Bronchial epithelial cell (primary cell): Measurements from ENCODE around the gene LRRIQ3. TPM values are rescaled to one million over a fixed set of nuclear protein-coding genes. Genes with fewer than 3 reads are reported as not detected.
A peak's percentile ranks its signal among the peaks of the same experiment; 100 is the strongest.
"Not testable (repeated sequence)": the region's sequence is repeated elsewhere in the genome, so short reads cannot be mapped to it uniquely, and the experiment has no call there.

Experiments used
- DNase-seq: peaks from one replicate; pipeline ENCODE4 v3.0.0-alpha.2; 2010; ENCODE audit warnings: low read depth
- FAIRE-seq: peaks from 2 replicates; lab custom pipeline; 2011; peaks lifted over from hg19 to GRCh38; lab: Jason Lieb, UNC
- H3K27me3 ChIP-seq: 2 replicates; pipeline ENCODE4 v1.5.1; 2011; ENCODE audit warnings: low read length; ENCODE audit not compliant: control insufficient read depth, insufficient read depth
- H3K36me3 ChIP-seq: 2 replicates; pipeline ENCODE4 v1.5.1; 2011; ENCODE audit warnings: low read length; ENCODE audit not compliant: control insufficient read depth, insufficient read depth
- H3K4me3 ChIP-seq: 2 replicates; pipeline ENCODE4 v1.5.1; 2011; ENCODE audit warnings: mild to moderate bottlenecking, low read depth, low read length, control low read depth
- total RNA-seq: library from RNA; depleted of rRNA; stranded (reverse); fragments of >200 nt; gene quantifications from 2 replicates; pipeline ENCODE4 v1.2.1, GENCODE V29; 2014
- TF ChIP-seq, protein P1 (sequence below): IDR thresholded peaks from 2 replicates; pipeline ENCODE4 v1.5.1; 2011; ENCODE audit warnings: mild to moderate bottlenecking, moderate library complexity, low read length, control low read depth, inconsistent platforms; ENCODE audit not compliant: insufficient read depth, severe bottlenecking

The LRRIQ3 gene
- total RNA-seq, 1 donor from 2014 or later, result 0.53 TPM

DNA sequence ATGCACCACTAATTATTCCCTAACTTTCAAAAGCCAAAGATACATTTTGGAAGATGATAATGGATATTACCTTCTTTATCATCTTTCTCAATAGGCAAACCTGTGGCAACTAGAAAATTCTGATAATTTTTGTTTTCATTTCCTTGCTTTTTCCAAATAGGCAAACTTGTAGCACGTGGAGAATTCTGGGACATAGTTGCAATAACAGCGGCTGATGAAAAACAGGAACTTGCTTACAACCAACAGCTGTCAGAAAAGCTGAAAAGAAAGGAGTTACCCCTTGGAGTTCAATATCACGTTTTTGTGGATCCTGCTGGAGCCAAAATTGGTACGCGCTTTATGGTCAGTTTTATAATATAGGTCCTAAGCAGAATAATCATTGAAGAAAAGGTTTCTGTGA, 1.5 kb upstream of the LRRIQ3 start:
- H3K4me3 ChIP-seq, result no peak overlapping the region
- H3K36me3 ChIP-seq, result no peaks in the 10 kb centered on the region
- DNase-seq (no peak), FAIRE-seq (no peak)
- TF ChIP-seq, protein P1, sequence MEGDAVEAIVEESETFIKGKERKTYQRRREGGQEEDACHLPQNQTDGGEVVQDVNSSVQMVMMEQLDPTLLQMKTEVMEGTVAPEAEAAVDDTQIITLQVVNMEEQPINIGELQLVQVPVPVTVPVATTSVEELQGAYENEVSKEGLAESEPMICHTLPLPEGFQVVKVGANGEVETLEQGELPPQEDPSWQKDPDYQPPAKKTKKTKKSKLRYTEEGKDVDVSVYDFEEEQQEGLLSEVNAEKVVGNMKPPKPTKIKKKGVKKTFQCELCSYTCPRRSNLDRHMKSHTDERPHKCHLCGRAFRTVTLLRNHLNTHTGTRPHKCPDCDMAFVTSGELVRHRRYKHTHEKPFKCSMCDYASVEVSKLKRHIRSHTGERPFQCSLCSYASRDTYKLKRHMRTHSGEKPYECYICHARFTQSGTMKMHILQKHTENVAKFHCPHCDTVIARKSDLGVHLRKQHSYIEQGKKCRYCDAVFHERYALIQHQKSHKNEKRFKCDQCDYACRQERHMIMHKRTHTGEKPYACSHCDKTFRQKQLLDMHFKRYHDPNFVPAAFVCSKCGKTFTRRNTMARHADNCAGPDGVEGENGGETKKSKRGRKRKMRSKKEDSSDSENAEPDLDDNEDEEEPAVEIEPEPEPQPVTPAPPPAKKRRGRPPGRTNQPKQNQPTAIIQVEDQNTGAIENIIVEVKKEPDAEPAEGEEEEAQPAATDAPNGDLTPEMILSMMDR, result no peak
- H3K27me3 ChIP-seq, result no peaks in the 10 kb centered on the region

DNA sequence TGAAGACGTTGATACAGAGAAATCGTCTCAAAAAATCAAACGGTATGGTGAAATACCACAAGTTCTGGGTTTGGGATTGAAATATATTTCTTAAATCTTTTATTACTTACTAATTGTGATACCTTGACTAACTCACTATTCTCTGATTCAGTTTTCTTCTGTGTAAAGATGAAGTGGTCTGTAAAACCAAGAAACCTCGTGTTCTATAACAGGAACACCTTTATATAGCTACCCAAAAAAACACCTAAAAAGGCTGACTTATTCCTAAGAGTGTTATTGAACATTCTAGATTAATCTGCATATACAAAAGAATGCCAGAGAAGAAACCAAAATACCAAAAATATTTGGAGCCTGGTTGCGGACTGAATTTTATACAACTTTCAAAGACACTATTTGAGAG, 721 bp downstream of the LRRIQ3 start:
- Histone ChIP-seq H3K36me3 (no peaks in the 10 kb centered on the region), H3K4me3 (no peak overlapping the region), H3K27me3 (no peaks in the 10 kb centered on the region)
- DNase-seq (no peak), FAIRE-seq (no peak)
- TF ChIP-seq, protein P1, result no peak

- H3K4me3 ChIP-seq, result no peak overlapping the region
- no peaks in the 10 kb centered on the region for H3K36me3 ChIP-seq
- TF ChIP-seq, protein P1, result no peak
- FAIRE-seq (no peak), DNase-seq (no peak)
- no peaks in the 10 kb centered on the region for H3K27me3 ChIP-seq
Observed at GRCh38 chr1:74195339-74195738, 2.6 kb downstream of the LRRIQ3 start.

DNA sequence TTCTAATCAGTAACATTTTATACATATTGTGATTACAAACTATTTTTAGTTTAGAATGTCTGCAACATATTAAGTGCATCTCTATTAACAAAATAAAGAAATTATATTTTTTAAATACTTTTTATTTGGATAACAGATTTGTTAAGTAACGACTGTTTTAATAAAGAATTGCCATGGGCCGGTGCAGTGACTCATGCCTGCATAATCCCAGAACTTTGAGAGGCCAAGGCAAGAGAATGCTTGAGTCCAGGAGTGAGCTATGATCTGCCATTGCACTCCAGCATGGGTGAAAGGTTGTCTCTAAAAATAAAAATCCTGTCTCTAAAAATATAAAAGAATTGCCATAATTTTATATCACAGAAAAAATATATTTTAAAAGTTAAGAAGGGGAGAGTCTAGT, 4.1 kb downstream of the LRRIQ3 start:
- no peaks in the 10 kb centered on the region for H3K27me3 ChIP-seq
- FAIRE-seq (no peak), DNase-seq (peak; percentile 29)
- no peak overlapping the region for H3K4me3 ChIP-seq
- TF ChIP-seq, protein P1, result no peak
- H3K36me3 ChIP-seq, result no peaks in the 10 kb centered on the region

GRCh38 chr1:74180490-74180889, 17.5 kb downstream of the LRRIQ3 start:
- Histone ChIP-seq H3K27me3 (no peaks in the 10 kb centered on the region), H3K4me3 (no peak overlapping the region), H3K36me3 (no peaks in the 10 kb centered on the region)
- FAIRE-seq (no peak), DNase-seq (peak; percentile 73)
- TF ChIP-seq, protein P1, result no peak

- not testable (repeated sequence) for FAIRE-seq, H3K36me3 ChIP-seq, H3K27me3 ChIP-seq, DNase-seq, H3K4me3 ChIP-seq
Observed at GRCh38 chr1:74174423-74174822, 23.6 kb downstream of the LRRIQ3 start.
